ENCODE measurements around the gene CLIP3.
"Not testable (repeated sequence)": the region's sequence is repeated elsewhere in the genome, so short reads cannot be mapped to it uniquely, and the experiment has no call there.

CLIP3 gene

GRCh38 chr19:36046443-36047050 lies 13.9 kb upstream of the CLIP3 start:
- Histone ChIP-seq H3K9ac (ENCODE audit: low read length) (no peak overlapping the region), H3K9me2 (replicated peaks; ENCODE audit: insufficient read depth, low read length) (no peaks in the 10 kb centered on the region), H4K20me1 (ENCODE audit: insufficient read depth, low read length) (no peaks in the 10 kb centered on the region), H2AFZ (ENCODE audit: low read length) (no peak overlapping the region), H3K79me2 (ENCODE audit: low read length) (no peaks in the 10 kb centered on the region), H3K4me2 (ENCODE audit: low read depth, low read length) (no peak overlapping the region), H3K36me3 (replicated peaks; ENCODE audit: insufficient read depth, low read length) (no peaks in the 10 kb centered on the region), H3K4me3 (ENCODE audit: low read length) (no peak overlapping the region), H3K27me3 (replicated peaks; ENCODE audit: insufficient read depth, low read length) (no peaks in the 10 kb centered on the region), H3K4me1 (ENCODE audit: low read length) (no peaks in the 10 kb centered on the region), H3K9me3 (replicated peaks; ENCODE audit: insufficient read depth, low read length) (no peaks in the 10 kb centered on the region), H3F3A (ENCODE audit: insufficient read depth, low read length) (no peaks in the 10 kb centered on the region), H3K27ac (ENCODE audit: low read length) (no peak overlapping the region)
- TF ChIP-seq EZH2phosphoT487 (IDR thresholded peaks at IDR 0.05; ENCODE audit: low read length) (no peak), CTCF (IDR thresholded peaks at IDR 0.05; ENCODE audit: low read length) (no peak), EZH2 (optimal IDR thresholded peaks at IDR 0.05; ENCODE audit: low read depth, low read length) (no peak)
- DNase-seq: no peak

- H3K79me2 ChIP-seq (ENCODE audit: low read length): no peaks in the 10 kb centered on the region
Measured at GRCh38 chr19:36043952-36044351, 11.3 kb upstream of the CLIP3 start.

DNA sequence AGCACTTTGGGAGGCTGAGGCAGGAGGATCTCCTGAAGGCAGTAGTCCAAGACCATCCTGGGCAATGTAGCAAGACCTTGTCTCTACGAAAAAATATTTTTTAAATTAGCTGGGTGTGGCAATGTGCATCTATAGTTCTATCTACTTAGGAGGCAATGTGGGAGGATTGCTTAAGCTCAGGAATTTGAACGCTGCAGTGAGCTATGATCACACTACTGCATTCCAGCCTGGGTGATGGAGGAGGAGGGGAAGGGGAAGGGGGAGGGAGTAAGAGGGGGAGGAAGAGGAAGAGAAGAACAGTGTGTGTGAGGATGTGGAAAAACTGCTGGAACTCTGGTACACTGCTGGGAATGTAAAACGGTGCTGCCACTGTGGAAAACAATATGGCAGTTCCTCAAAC lies 9.2 kb upstream of the CLIP3 start:
- no peak for TF ChIP-seq EZH2phosphoT487 (IDR thresholded peaks at IDR 0.05; ENCODE audit: low read length)
- no peak for TF ChIP-seq EZH2 (optimal IDR thresholded peaks at IDR 0.05; ENCODE audit: low read depth, low read length)
- no peak for TF ChIP-seq CTCF (IDR thresholded peaks at IDR 0.05; ENCODE audit: low read length)

More at GRCh38 chr19:36043952-36044351, 11.3 kb upstream of the CLIP3 start:
- H3K9me2 ChIP-seq (replicated peaks; ENCODE audit: insufficient read depth, low read length): no peaks in the 10 kb centered on the region
- H2AFZ ChIP-seq (ENCODE audit: low read length): no peak overlapping the region
- H3K4me1 ChIP-seq (ENCODE audit: low read length): no peaks in the 10 kb centered on the region
- no peak overlapping the region for H3K4me3 ChIP-seq (ENCODE audit: low read length)
- no peaks in the 10 kb centered on the region for H3K27me3 ChIP-seq (replicated peaks; ENCODE audit: insufficient read depth, low read length)
- no peaks in the 10 kb centered on the region for H4K20me1 ChIP-seq (ENCODE audit: insufficient read depth, low read length)
- H3K36me3 ChIP-seq (replicated peaks; ENCODE audit: insufficient read depth, low read length): no peaks in the 10 kb centered on the region
- no peak overlapping the region for H3K27ac ChIP-seq (ENCODE audit: low read length)
- no peak overlapping the region for H3K9ac ChIP-seq (ENCODE audit: low read length)
- no peaks in the 10 kb centered on the region for H3K9me3 ChIP-seq (replicated peaks; ENCODE audit: insufficient read depth, low read length)
- H3K4me2 ChIP-seq (ENCODE audit: low read depth, low read length): no peak overlapping the region
- TF ChIP-seq EZH2 (optimal IDR thresholded peaks at IDR 0.05; ENCODE audit: low read depth, low read length) (no peak), EZH2phosphoT487 (IDR thresholded peaks at IDR 0.05; ENCODE audit: low read length) (no peak), CTCF (IDR thresholded peaks at IDR 0.05; ENCODE audit: low read length) (no peak)
- no peak for DNase-seq
- H3F3A ChIP-seq (ENCODE audit: insufficient read depth, low read length): no peaks in the 10 kb centered on the region

DNA sequence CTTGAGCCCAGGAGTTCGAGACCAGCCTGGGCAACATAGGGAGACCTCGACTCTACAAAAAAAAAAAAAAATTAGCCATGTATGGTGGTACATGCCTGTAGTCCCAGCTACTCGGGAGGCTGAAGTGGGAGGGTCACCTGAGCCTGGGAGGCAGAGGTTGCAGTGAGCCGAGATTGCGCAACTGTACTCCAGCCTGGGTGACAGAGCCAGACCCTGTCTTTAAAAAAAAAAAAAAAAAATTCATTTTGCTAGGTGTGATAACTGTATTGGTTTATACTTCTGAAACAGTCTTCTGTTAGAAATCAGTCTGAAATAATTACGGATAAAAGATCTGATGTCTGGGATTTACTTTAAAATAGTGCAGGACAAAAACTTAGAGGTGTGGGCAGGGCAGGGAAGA lies 8.4 kb upstream of the CLIP3 start:
- H3K9me3 ChIP-seq (replicated peaks; ENCODE audit: insufficient read depth, low read length); H3K9me2 ChIP-seq (replicated peaks; ENCODE audit: insufficient read depth, low read length); H3K9ac ChIP-seq (ENCODE audit: low read length); H3K27me3 ChIP-seq (replicated peaks; ENCODE audit: insufficient read depth, low read length); H3K36me3 ChIP-seq (replicated peaks; ENCODE audit: insufficient read depth, low read length); H3K4me3 ChIP-seq (ENCODE audit: low read length); DNase-seq; H3K79me2 ChIP-seq (ENCODE audit: low read length); H3F3A ChIP-seq (ENCODE audit: insufficient read depth, low read length); H3K27ac ChIP-seq (ENCODE audit: low read length); H3K4me1 ChIP-seq (ENCODE audit: low read length); H4K20me1 ChIP-seq (ENCODE audit: insufficient read depth, low read length); H3K4me2 ChIP-seq (ENCODE audit: low read depth, low read length); H2AFZ ChIP-seq (ENCODE audit: low read length): not testable (repeated sequence)

More for the DNA sequence above, 9.2 kb upstream of the CLIP3 start:
- no peak overlapping the region for H3K4me2 ChIP-seq (ENCODE audit: low read depth, low read length)
- no peak overlapping the region for H3K4me3 ChIP-seq (ENCODE audit: low read length)
- H3K9me3 ChIP-seq (replicated peaks; ENCODE audit: insufficient read depth, low read length): no peaks in the 10 kb centered on the region
- H4K20me1 ChIP-seq (ENCODE audit: insufficient read depth, low read length): no peaks in the 10 kb centered on the region
- no peaks in the 10 kb centered on the region for H3K36me3 ChIP-seq (replicated peaks; ENCODE audit: insufficient read depth, low read length)
- no peaks in the 10 kb centered on the region for H3K79me2 ChIP-seq (ENCODE audit: low read length)
- H3K4me1 ChIP-seq (ENCODE audit: low read length): no peaks in the 10 kb centered on the region
- H3K27ac ChIP-seq (ENCODE audit: low read length): no peak overlapping the region
- H3K27me3 ChIP-seq (replicated peaks; ENCODE audit: insufficient read depth, low read length): no peaks in the 10 kb centered on the region
- no peaks in the 10 kb centered on the region for H3F3A ChIP-seq (ENCODE audit: insufficient read depth, low read length)
- no peaks in the 10 kb centered on the region for H3K9me2 ChIP-seq (replicated peaks; ENCODE audit: insufficient read depth, low read length)
- H3K9ac ChIP-seq (ENCODE audit: low read length): no peak overlapping the region
- DNase-seq: no peak
- no peak overlapping the region for H2AFZ ChIP-seq (ENCODE audit: low read length)
